Heart left ventricle (tissue), 16 donors: ENCODE data around the gene KIF3C. TPM values are rescaled to one million over a fixed set of nuclear protein-coding genes. Genes with fewer than 3 reads are reported as not detected.
"Not testable (repeated sequence)": the region's sequence is repeated elsewhere in the genome, so short reads cannot be mapped to it uniquely, and the experiment has no call there.

Experiments
- ATAC-seq, 4 donors: fragments of 200-7000 bp; cut with Tn5 transposase; one replicate each; pipeline ENCODE4 v1.9.1; 2020 to 2022; ENCODE audit warnings: moderate library complexity in 4 of 4, mild to moderate bottlenecking in 3 of 4, moderate number of reproducible peaks in 1 of 4
- DNase-seq, 5 donors: peaks; one replicate each; pipeline ENCODE4 v3.0.0-alpha.2; 2020
- H3K27ac ChIP-seq, 12 donors: fragments of 200-600 bp; sonication (generic) in 4 of 12; one replicate each; pipeline versions ENCODE4 v1.5.0 to v1.8.0; 2016 to 2022; ENCODE audit warnings: mild to moderate bottlenecking in 2 of 12
- H3K27me3 ChIP-seq, 9 donors: fragments of 200-600 bp; sonication (generic) in 2 of 9; one replicate each; pipeline versions ENCODE4 v1.5.1 to v1.8.0; 2016 to 2022; ENCODE audit warnings: mild to moderate bottlenecking in 3 of 9
- H3K36me3 ChIP-seq, 9 donors: fragments of 200-600 bp; sonication (generic) in 2 of 9; one replicate each; pipeline versions ENCODE4 v1.5.0 to v1.8.0; 2018 to 2022; ENCODE audit warnings: mild to moderate bottlenecking in 2 of 9
- H3K4me1 ChIP-seq, 12 donors: fragments of 200-600 bp; sonication (generic) in 4 of 12; one replicate each; pipeline versions ENCODE4 v1.5.0 to v1.8.0; 2016 to 2022; ENCODE audit warnings: mild to moderate bottlenecking in 3 of 12
- H3K4me3 ChIP-seq, 12 donors: fragments of 200-600 bp; sonication (generic) in 4 of 12; one replicate each; pipeline versions ENCODE4 v1.5.0 to v1.8.0; 2017 to 2022; ENCODE audit warnings: mild to moderate bottlenecking in 9 of 12, moderate library complexity in 4 of 12
- H3K9me3 ChIP-seq, 12 donors: fragments of 200-600 bp; sonication (generic) in 4 of 12; one replicate each; pipeline versions ENCODE4 v1.5.0 to v1.8.0; 2016 to 2022; ENCODE audit warnings: mild to moderate bottlenecking in 1 of 12
- POLR2A ChIP-seq, 2 donors: fragments of 450-650 bp; IDR thresholded peaks; one replicate each; pipeline ENCODE4 v1.6.1; 2017; ENCODE audit warnings: antibody characterized with exemption in 2 of 2, mild to moderate bottlenecking in 2 of 2, moderate library complexity in 2 of 2
- WGBS, 4 donors: extraction: QIAGEN DNeasy Blood & Tissue Kit in 2 of 4; methylation state at CpG; one replicate each; pipeline versions ENCODE4 v1.1.5 to v1.1.7; 2013 to 2018; 5-methylcytosine and 5-hydroxymethylcytosine counted together
- intact Hi-C, 10 donors: fragments of 100-400 bp; cut with DNase I; formaldehyde crosslinking; loops; one replicate each; pipeline versions ENCODE4 v1.11.1 to v1.14.2; 2022
- polyA plus RNA-seq, 2 donors: library from polyadenylated mRNA; stranded (reverse); fragments of 200-250 nt; gene quantifications; one replicate each; pipeline ENCODE4 v1.2.3, GENCODE V29; 2013
- total RNA-seq, 9 donors: library from RNA; depleted of rRNA in 2 of 9; stranded (reverse); fragments of >200 nt in 2 of 9; fragmentation: NEBNext Ultra II Directional in 3 of 9; extraction: Animal tissue kit (Norgen Biotek cat#: 25700) in 3 of 9; gene quantifications; one replicate each; pipeline versions ENCODE4 v1.1.0 to v1.2.4, GENCODE V29; 2016 to 2023
- TF ChIP-seq, protein P1 (sequence below), 12 donors: fragments of 200-600 bp; sonication (generic) in 4 of 12; IDR thresholded peaks; one replicate each; pipeline versions ENCODE4 v1.5.0 to v1.8.0; 2018 to 2022; ENCODE audit warnings: antibody characterized with exemption in 12 of 12, mild to moderate bottlenecking in 5 of 12
- donor health status: ischemic (EF 13 %, LVEDD 7.1; RV severe dilation, severe dysfunction).
- donor health status: healthy with polysubstance abuse.
- donor health status: DM: no; HTN: yes; CAD: no.
- donor health status: DM: no; HTN: no; CAD: no.
- donor health status: ischemic (EF 25% LVEDD 6.9; RV normal size, moderate dysfunction).
- donor health status: ischemic (EF 25% LVEDD 5.7; RV mildly dilated, moderate dysfunction).
- donor health status: healthy.
- donor health status: DM: yes; HTN: yes; CAD: no.
- donor health status: ischemic (EF 35%, LVEDD 5.7; RV mildly dilated, moderate dysfunction).
- donor health status: nonischemic (EF 11% LVEDD 7.7; RV severe dilation, severe dysfunction).
- donor health status: DM: yes; HTN: yes; CAD: no.
- donor health status: PGD.
- donor health status: ischemic (EF 29% LVEDD 5.4; RV normal size, mild dysfunction).
- donor health status: nonischemic (EF 23%, LVEDD 6.1; RV moderate dilation, normal function).

The KIF3C gene
- total and polyA plus RNA-seq, 11 donors, result 0.93 to 8.9 (median 2.3) TPM

DNA sequence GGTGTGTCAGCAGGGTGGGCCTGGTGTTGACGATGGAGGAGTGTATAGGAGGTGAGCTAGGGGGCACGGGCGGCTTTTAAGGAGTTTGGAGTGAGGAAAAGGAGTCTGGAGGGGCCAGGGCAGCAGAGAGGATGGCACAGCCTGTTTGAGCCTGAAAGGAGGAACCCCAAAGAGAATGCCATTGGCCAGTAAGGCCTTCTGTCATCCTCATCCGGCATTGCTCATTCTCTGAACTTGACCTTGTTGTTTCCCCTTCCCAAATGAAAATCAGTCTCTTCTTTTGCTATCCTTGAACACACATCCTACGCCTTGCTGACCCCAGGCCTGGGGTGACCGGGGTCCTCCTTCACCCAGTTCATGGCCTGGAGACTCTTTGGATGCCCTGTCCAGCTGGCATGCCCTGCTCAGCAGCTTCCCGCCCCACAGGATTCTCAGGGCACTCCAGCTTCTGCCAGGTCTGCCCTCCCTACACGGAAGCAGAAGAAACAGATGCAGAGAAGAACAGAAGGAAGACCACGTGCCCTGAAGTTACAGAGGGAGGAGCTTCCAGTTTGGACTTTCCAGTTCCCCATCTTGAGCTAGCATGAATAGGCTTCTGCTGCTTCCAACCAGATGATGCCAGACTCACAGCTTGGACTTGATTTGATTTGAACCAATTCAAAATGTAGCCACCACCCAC is 20.5 kb upstream of the KIF3C start:
- Histone ChIP-seq H3K4me1 (peaks cover 0 to 33% (median 15%) of the 10 kb centered on the region in 12 donors), H3K9me3 (no peaks in the 10 kb centered on the region), H3K36me3 (no peaks in the 10 kb centered on the region), H3K4me3 (no peak overlapping the region), H3K27me3 (no peaks in the 10 kb centered on the region), H3K27ac (peak overlapping the region in 4 of 12 donors; percentile 18 to 86 (median 47))
- WGBS, 4 donors, result 79 to 89% (median 83%) methylated on average over 9 of the region's 9 CpGs
- ATAC-seq, result peak; percentile 31 to 81 (median 62)
- no peak for TF ChIP-seq POLR2A (IDR thresholded peaks at IDR 0.05)
- TF ChIP-seq, protein P1, sequence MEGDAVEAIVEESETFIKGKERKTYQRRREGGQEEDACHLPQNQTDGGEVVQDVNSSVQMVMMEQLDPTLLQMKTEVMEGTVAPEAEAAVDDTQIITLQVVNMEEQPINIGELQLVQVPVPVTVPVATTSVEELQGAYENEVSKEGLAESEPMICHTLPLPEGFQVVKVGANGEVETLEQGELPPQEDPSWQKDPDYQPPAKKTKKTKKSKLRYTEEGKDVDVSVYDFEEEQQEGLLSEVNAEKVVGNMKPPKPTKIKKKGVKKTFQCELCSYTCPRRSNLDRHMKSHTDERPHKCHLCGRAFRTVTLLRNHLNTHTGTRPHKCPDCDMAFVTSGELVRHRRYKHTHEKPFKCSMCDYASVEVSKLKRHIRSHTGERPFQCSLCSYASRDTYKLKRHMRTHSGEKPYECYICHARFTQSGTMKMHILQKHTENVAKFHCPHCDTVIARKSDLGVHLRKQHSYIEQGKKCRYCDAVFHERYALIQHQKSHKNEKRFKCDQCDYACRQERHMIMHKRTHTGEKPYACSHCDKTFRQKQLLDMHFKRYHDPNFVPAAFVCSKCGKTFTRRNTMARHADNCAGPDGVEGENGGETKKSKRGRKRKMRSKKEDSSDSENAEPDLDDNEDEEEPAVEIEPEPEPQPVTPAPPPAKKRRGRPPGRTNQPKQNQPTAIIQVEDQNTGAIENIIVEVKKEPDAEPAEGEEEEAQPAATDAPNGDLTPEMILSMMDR (IDR thresholded peaks at IDR 0.05), result no peak
- intact Hi-C loops, result no loop called here
- DNase-seq, result peak in 3 of 5 donors; percentile 33 to 42 (median 37)

DNA sequence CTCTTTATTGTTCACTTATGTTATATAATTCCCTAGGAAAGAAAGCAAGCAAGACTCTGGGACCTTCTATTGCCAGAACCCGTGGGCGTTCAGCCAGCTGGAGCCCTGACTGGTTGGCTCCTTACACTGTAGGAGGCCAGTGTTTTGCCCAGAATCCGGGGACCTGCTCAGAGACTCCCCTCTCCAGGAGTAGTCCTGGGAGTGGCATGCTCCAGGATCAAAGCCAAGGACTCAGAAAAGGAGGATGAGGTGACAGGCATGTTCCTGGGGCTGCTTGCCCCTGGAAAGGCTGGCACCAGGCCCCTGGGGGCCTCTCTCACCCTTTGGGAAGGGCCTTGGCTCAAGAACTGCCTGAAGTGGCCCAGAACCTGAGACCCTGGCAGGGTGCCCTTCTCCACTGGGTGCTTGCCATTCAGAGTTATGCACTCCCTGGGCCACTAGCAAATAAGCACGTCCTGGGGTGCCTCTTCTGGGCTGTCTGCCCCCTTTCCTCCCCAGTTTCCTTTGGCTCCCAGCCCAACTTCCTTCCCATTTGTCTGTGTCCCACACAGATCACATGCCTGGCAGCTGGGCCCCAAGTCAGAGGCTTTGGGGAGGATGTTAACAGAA is 19.6 kb upstream of the KIF3C start:
- Histone ChIP-seq H3K36me3 (no peaks in the 10 kb centered on the region), H3K27me3 (no peaks in the 10 kb centered on the region), H3K4me1 (peaks cover 0 to 33% (median 15%) of the 10 kb centered on the region in 12 donors), H3K4me3 (no peak overlapping the region), H3K9me3 (no peaks in the 10 kb centered on the region), H3K27ac (peak overlapping the region in 4 of 12 donors; percentile 12 to 86 (median 47))
- intact Hi-C loops, result no loop called here
- DNase-seq (peak; percentile 58 to 82 (median 72)), ATAC-seq (peak; percentile 57 to 73 (median 63))
- TF ChIP-seq, protein P1 (IDR thresholded peaks at IDR 0.05), result no peak
- no peak for TF ChIP-seq POLR2A (IDR thresholded peaks at IDR 0.05)
- 6 to 20% (median 14%) methylated on average over 4 of the region's 4 CpGs for WGBS, 4 donors

DNA sequence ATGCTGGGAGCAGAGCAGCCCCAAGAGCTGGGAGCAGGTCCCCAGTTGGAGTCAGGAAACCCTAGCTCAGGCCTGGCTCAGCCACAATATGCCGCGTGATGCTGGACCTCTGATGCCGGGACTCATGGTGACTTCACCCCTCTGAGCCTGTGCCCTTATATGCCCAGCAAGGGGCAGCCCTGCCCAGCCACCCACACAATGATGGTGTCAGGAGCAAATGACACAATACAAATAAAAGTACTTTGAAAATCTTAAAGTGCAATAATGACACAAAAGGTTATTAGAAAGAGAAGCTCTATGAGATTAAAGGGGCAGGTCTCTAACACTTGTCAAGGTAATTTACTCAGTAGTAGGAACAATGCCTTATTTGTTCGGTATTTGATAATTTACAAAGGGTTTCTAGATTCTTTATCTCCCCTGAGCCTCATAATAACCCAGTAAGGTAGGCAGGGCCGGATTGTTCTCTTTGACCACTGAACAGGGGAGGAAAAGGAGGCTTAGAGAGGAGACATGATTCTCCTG is 18.3 kb upstream of the KIF3C start:
- no peak overlapping the region for H3K27ac ChIP-seq
- ATAC-seq, result peak in 3 of 4 donors; percentile 34 to 47 (median 47)
- H3K9me3 ChIP-seq, result no peaks in the 10 kb centered on the region
- TF ChIP-seq POLR2A (IDR thresholded peaks at IDR 0.05), result no peak
- TF ChIP-seq, protein P1 (IDR thresholded peaks at IDR 0.05), result no peak
- no peak overlapping the region for H3K4me3 ChIP-seq
- H3K27me3 ChIP-seq, result no peaks in the 10 kb centered on the region
- intact Hi-C loops, result no loop called here
- peaks cover 0 to 33% (median 15%) of the 10 kb centered on the region in 12 donors for H3K4me1 ChIP-seq
- no peaks in the 10 kb centered on the region for H3K36me3 ChIP-seq
- 61 to 86% (median 72%) methylated on average over 5 of the region's 5 CpGs for WGBS, 4 donors
- peak in 1 of 5 donors; percentile 41 for DNase-seq

DNA sequence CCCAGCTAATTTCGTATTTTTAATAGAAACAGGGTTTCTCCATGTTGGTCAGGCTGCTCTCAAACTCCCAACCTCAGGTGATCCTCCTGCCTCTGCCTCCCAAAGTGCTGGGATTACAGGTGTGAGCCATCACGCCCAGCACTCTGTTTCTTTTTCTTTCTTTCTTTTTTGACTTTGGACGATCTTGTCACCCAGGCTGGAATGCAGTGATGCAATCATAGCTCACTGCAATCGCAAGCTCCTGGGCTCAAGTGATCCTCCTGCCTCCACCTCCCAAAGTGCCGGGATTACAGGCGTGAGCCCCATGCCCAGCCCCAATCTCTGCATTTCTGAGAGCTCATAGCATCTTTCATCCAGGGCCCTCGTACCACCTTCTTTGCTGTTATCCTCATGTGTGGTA is 17.1 kb upstream of the KIF3C start:
- intact Hi-C loops, result loop anchor here in 2 of 10 donors (10.0 kb wide), 2 partner anchors 75 to 85 kb away; no protein-coding TSS in a partner anchor
- not testable (repeated sequence) for ATAC-seq

DNA sequence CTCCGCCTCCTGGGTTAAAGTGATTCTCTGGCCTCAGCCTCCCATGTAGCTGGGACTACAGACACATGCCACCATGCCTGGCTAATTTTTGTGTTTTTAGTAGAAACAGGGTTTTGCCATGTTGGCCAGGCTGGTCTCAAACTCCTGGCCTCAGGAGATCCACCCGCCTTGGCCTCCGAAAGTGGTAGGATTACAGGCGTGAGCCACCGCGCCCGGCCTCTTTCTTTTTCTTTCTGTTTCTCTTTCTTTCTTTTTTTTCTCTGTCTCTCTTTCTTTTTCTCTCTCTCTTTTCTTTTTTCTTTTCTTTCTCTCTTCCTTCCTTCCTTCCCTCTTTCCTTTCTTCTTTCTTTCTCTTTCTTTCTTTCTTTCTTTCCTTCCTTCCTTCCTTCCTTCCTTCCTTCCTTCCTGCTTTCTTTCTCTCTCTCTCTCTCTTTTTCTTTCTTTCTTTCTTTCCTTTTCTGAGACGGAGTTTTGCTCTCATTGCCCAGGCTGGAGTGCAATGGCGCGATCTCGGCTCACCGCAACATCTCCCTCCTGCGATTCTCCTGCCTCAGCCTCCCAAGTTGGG is 16.6 kb upstream of the KIF3C start:
- not testable (repeated sequence) for ATAC-seq
- WGBS, 4 donors, result 94 to 97% (median 96%) methylated on average over 13 of the region's 13 CpGs

More for the DNA sequence above, 17.1 kb upstream of the KIF3C start:
- H3K9me3 ChIP-seq, H3K36me3 ChIP-seq, H3K27ac ChIP-seq, H3K27me3 ChIP-seq, H3K4me3 ChIP-seq, DNase-seq: not testable (repeated sequence)
- peaks cover 0 to 33% (median 15%) of the 10 kb centered on the region in 12 donors for H3K4me1 ChIP-seq
- WGBS, 4 donors, result 82 to 90% (median 87%) methylated on average over 7 of the region's 7 CpGs

More for the DNA sequence above, 16.6 kb upstream of the KIF3C start:
- not testable (repeated sequence) for H3K27me3 ChIP-seq, H3K36me3 ChIP-seq, H3K4me3 ChIP-seq, DNase-seq, H3K27ac ChIP-seq, H3K9me3 ChIP-seq
- intact Hi-C loops, result loop anchor here in 2 of 10 donors (10.0 kb wide), 2 partner anchors 76 to 86 kb away; no protein-coding TSS in a partner anchor
- peaks cover 0 to 33% (median 15%) of the 10 kb centered on the region in 12 donors for H3K4me1 ChIP-seq
